GM10266 (cell line): Measurements from ENCODE around the gene SRRM2.
"Not testable (repeated sequence)": the region's sequence is repeated elsewhere in the genome, so short reads cannot be mapped to it uniquely, and the experiment has no call there.

ENCODE experiments used
- DNase-seq: peaks from one replicate; pipeline ENCODE4 v3.0.0; 2012; ENCODE audit errors: extremely low spot score
- TF ChIP-seq, protein P1 (sequence below): IDR thresholded peaks from 2 replicates; pipeline ENCODE4 v1.5.1; 2012; ENCODE audit warnings: mild to moderate bottlenecking, low read depth; ENCODE audit not compliant: control insufficient read depth, insufficient read depth; ENCODE audit errors: missing control alignments

The SRRM2 gene

GRCh38 chr16:2720719-2721633 lies 31.5 kb upstream of the SRRM2 start:
- DNase-seq, result peak; percentile 95
- TF ChIP-seq, protein P1, sequence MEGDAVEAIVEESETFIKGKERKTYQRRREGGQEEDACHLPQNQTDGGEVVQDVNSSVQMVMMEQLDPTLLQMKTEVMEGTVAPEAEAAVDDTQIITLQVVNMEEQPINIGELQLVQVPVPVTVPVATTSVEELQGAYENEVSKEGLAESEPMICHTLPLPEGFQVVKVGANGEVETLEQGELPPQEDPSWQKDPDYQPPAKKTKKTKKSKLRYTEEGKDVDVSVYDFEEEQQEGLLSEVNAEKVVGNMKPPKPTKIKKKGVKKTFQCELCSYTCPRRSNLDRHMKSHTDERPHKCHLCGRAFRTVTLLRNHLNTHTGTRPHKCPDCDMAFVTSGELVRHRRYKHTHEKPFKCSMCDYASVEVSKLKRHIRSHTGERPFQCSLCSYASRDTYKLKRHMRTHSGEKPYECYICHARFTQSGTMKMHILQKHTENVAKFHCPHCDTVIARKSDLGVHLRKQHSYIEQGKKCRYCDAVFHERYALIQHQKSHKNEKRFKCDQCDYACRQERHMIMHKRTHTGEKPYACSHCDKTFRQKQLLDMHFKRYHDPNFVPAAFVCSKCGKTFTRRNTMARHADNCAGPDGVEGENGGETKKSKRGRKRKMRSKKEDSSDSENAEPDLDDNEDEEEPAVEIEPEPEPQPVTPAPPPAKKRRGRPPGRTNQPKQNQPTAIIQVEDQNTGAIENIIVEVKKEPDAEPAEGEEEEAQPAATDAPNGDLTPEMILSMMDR, result peak; percentile 94

- DNase-seq, result not testable (repeated sequence)
Measured at GRCh38 chr16:2721634-2722173, 30.7 kb upstream of the SRRM2 start.

- DNase-seq, result no peak
Measured at GRCh38 chr16:2724088-2724676, 28.3 kb upstream of the SRRM2 start.

GRCh38 chr16:2724816-2725348 lies 27.6 kb upstream of the SRRM2 start:
- TF ChIP-seq, protein P1, result no peak
- DNase-seq, result no peak

More at GRCh38 chr16:2724088-2724676, 28.3 kb upstream of the SRRM2 start:
- TF ChIP-seq, protein P1, result no peak

DNA sequence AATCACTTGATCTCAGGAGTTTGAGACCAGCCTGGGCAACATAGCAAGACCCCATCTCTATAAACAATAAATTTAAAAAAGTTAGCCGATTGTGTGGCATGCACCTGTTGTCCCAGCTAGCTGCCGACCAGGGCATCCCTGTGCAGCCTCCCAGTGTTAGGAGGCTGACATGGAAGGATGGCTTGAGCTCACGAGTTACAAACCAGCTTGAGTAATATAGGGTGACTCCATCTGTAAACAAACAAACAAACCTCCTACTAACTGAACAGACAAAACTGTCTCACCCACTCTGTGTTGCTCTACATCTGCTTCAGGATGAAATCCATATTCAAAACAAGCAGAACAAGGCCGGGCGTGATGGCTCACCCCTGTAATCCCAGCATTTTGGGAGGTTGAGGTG lies 25.5 kb upstream of the SRRM2 start:
- no peak for DNase-seq
- TF ChIP-seq, protein P1, result no peak

- TF ChIP-seq, protein P1, result no peak
Measured at GRCh38 chr16:2728034-2728433, 24.4 kb upstream of the SRRM2 start.

DNA sequence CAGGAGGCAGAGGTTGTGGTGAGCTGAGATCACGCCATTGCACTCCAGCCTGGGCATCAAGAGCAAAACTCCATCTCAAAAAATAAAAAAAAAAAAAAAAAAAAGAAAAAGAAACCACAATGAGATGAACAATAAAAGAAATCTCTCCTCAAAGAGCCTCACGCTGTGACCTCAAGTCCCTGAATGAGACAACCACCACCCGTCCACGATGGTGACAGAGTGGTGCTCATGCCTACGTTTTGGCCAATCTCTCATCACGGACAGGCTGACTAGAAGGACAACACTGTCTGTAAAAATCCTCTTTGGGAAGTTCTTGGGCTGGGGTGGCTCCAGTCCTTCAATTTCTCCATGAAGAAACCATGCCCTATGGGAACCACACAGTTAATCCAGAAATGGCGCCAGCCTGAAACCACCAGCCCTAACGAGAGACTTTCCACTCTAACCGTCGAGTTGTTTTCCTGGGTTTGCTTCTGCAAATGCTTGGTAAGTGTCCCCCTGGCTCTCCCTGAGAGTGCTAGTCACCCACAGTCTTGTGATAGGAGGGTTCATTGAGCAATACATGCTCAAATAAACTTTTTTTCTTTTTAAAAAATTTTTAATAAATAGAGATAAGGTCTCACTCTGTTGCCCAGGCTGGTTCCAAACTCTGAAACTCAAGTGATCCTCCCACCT lies 17.5 kb upstream of the SRRM2 start:
- TF ChIP-seq, protein P1, result no peak
- DNase-seq, result no peak

More at GRCh38 chr16:2728034-2728433, 24.4 kb upstream of the SRRM2 start:
- no peak for DNase-seq
